ENCODE data around the gene KCNJ6. TPM values are rescaled to one million over a fixed set of nuclear protein-coding genes. Genes with fewer than 3 reads are reported as not detected.

KCNJ6 gene
- total RNA-seq, 1 donor from 2014 or later = 0.75 TPM

- Mint-ChIP-seq H3K27me3 (ENCODE audit: low read depth) (no peaks in the 10 kb centered on the region), H3K36me3 (ENCODE audit: low read depth) (no peaks in the 10 kb centered on the region), H3K9me3 (no peaks in the 10 kb centered on the region), H3K4me3 (no peak overlapping the region), H3K27ac (ENCODE audit: unreplicated experiment) (no peak overlapping the region), H3K4me1 (peaks cover 20% of the 10 kb centered on the region)
- TF ChIP-seq, protein P1, sequence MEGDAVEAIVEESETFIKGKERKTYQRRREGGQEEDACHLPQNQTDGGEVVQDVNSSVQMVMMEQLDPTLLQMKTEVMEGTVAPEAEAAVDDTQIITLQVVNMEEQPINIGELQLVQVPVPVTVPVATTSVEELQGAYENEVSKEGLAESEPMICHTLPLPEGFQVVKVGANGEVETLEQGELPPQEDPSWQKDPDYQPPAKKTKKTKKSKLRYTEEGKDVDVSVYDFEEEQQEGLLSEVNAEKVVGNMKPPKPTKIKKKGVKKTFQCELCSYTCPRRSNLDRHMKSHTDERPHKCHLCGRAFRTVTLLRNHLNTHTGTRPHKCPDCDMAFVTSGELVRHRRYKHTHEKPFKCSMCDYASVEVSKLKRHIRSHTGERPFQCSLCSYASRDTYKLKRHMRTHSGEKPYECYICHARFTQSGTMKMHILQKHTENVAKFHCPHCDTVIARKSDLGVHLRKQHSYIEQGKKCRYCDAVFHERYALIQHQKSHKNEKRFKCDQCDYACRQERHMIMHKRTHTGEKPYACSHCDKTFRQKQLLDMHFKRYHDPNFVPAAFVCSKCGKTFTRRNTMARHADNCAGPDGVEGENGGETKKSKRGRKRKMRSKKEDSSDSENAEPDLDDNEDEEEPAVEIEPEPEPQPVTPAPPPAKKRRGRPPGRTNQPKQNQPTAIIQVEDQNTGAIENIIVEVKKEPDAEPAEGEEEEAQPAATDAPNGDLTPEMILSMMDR (conservative IDR thresholded peaks at IDR 0.05) = no peak
- DNase-seq (ENCODE audit: low read depth, low spot score) = no peak
Measured at GRCh38 chr21:37793660-37794059, 122.6 kb downstream of the KCNJ6 start.

- peaks cover 16% of the 10 kb centered on the region for H3K4me1 Mint-ChIP-seq
- H3K4me3 Mint-ChIP-seq = no peak overlapping the region
- no peak for DNase-seq (ENCODE audit: low read depth, low spot score)
- TF ChIP-seq, protein P1 (conservative IDR thresholded peaks at IDR 0.05) = no peak
- H3K9me3 Mint-ChIP-seq = no peaks in the 10 kb centered on the region
- no peaks in the 10 kb centered on the region for H3K27me3 Mint-ChIP-seq (ENCODE audit: low read depth)
- no peaks in the 10 kb centered on the region for H3K36me3 Mint-ChIP-seq (ENCODE audit: low read depth)
- no peak overlapping the region for H3K27ac Mint-ChIP-seq (ENCODE audit: unreplicated experiment)
Measured at GRCh38 chr21:37792046-37792445, 124.2 kb downstream of the KCNJ6 start.

DNA sequence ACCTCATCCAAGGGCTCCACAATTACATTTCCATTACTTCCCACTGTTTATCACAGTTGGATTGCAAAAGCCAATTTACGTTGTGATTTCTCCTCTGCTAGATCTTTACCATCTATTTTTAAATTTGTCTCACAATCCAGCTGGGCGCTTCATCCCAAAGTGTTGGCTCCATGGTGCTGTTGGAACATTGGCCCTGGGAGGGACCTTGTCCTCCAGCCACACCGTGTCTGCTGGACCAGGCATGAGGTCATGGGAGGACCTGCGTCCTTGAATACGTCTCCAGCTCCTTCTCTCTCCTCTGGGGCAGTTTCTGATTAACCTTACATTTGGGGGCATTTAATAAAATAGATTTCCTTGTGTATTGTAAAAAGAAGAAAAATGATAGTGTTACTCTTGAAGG, 125.4 kb downstream of the KCNJ6 start:
- H3K27ac Mint-ChIP-seq (ENCODE audit: unreplicated experiment) = no peak overlapping the region
- no peak overlapping the region for H3K4me3 Mint-ChIP-seq
- DNase-seq (ENCODE audit: low read depth, low spot score) = no peak
- peaks cover 16% of the 10 kb centered on the region for H3K4me1 Mint-ChIP-seq
- no peaks in the 10 kb centered on the region for H3K36me3 Mint-ChIP-seq (ENCODE audit: low read depth)
- H3K9me3 Mint-ChIP-seq = no peaks in the 10 kb centered on the region
- TF ChIP-seq, protein P1 (conservative IDR thresholded peaks at IDR 0.05) = no peak
- H3K27me3 Mint-ChIP-seq (ENCODE audit: low read depth) = no peaks in the 10 kb centered on the region

GRCh38 chr21:37788503-37788902, 127.8 kb downstream of the KCNJ6 start:
- peaks cover under 1% of the 10 kb centered on the region for H3K36me3 Mint-ChIP-seq (ENCODE audit: low read depth)
- no peaks in the 10 kb centered on the region for H3K27me3 Mint-ChIP-seq (ENCODE audit: low read depth)
- TF ChIP-seq, protein P1 (conservative IDR thresholded peaks at IDR 0.05) = no peak

GRCh38 chr21:37787456-37787855, 128.8 kb downstream of the KCNJ6 start:
- no peak overlapping the region for H3K4me3 Mint-ChIP-seq
- H3K27ac Mint-ChIP-seq (ENCODE audit: unreplicated experiment) = no peak overlapping the region
- peaks cover 3% of the 10 kb centered on the region for H3K9me3 Mint-ChIP-seq
- H3K36me3 Mint-ChIP-seq (ENCODE audit: low read depth) = peaks cover 3% of the 10 kb centered on the region
- H3K27me3 Mint-ChIP-seq (ENCODE audit: low read depth) = no peaks in the 10 kb centered on the region
- H3K4me1 Mint-ChIP-seq = peaks cover 13% of the 10 kb centered on the region
- no peak for DNase-seq (ENCODE audit: low read depth, low spot score)
- TF ChIP-seq, protein P1 (conservative IDR thresholded peaks at IDR 0.05) = no peak

More at GRCh38 chr21:37788503-37788902, 127.8 kb downstream of the KCNJ6 start:
- Mint-ChIP-seq H3K4me3 (no peak overlapping the region), H3K4me1 (peaks cover 16% of the 10 kb centered on the region), H3K27ac (ENCODE audit: unreplicated experiment) (no peak overlapping the region), H3K9me3 (peaks cover under 1% of the 10 kb centered on the region)
- DNase-seq (ENCODE audit: low read depth, low spot score) = no peak

Data from neural crest cell (in vitro differentiated cells).